Middle frontal gyrus (tissue), 1 donor: ENCODE data around the gene PAM.
"Not testable (repeated sequence)": the region's sequence is repeated elsewhere in the genome, so short reads cannot be mapped to it uniquely, and the experiment has no call there.

Experiments used
- DNase-seq: peaks from one replicate; pipeline ENCODE4 v3.0.0-alpha.2; 2015; ENCODE audit warnings: low spot score; ENCODE audit errors: extremely low spot score

The PAM gene

GRCh38 chr5:102988459-102988858 is 233.4 kb downstream of the PAM start:
- no peak for DNase-seq

GRCh38 chr5:102991802-102992201 is 236.7 kb downstream of the PAM start:
- no peak for DNase-seq

- DNase-seq, result no peak
Measured at GRCh38 chr5:102996011-102996575, 241.0 kb downstream of the PAM start.

- no peak for DNase-seq
Measured at GRCh38 chr5:102998224-102998623, 243.1 kb downstream of the PAM start.

- no peak for DNase-seq
Measured at GRCh38 chr5:102999191-102999590, 244.1 kb downstream of the PAM start.

- DNase-seq, result not testable (repeated sequence)
Measured at GRCh38 chr5:102999621-103000020, 244.5 kb downstream of the PAM start.

GRCh38 chr5:103000089-103000488 is 245.0 kb downstream of the PAM start:
- DNase-seq, result no peak

- DNase-seq, result no peak
Measured at GRCh38 chr5:103003872-103004271, 248.8 kb downstream of the PAM start.

- DNase-seq, result no peak
Measured at GRCh38 chr5:103005276-103005675, 250.2 kb downstream of the PAM start.

- DNase-seq, result no peak
Measured at GRCh38 chr5:103006921-103007320, 251.8 kb downstream of the PAM start.

GRCh38 chr5:103010168-103010567 is 255.1 kb downstream of the PAM start:
- no peak for DNase-seq

GRCh38 chr5:103013933-103014552 is 258.9 kb downstream of the PAM start:
- DNase-seq, result no peak

- DNase-seq, result no peak
Measured at GRCh38 chr5:103014983-103015382, 259.9 kb downstream of the PAM start.

GRCh38 chr5:103016167-103016566 is 261.1 kb downstream of the PAM start:
- DNase-seq, result no peak

- DNase-seq, result no peak
Measured at GRCh38 chr5:103019804-103020203, 264.7 kb downstream of the PAM start.

- DNase-seq, result no peak
Measured at GRCh38 chr5:103021314-103021713, 266.2 kb downstream of the PAM start.

GRCh38 chr5:103027267-103027666 is 272.2 kb downstream of the PAM start:
- DNase-seq, result no peak

GRCh38 chr5:103031607-103032006 is 276.5 kb downstream of the PAM start:
- DNase-seq, result no peak

- DNase-seq, result no peak
Measured at GRCh38 chr5:103033696-103034095, 278.6 kb downstream of the PAM start.

- DNase-seq, result no peak
Measured at GRCh38 chr5:103034662-103035392, 279.7 kb downstream of the PAM start.

GRCh38 chr5:103035701-103036100 is 280.6 kb downstream of the PAM start:
- no peak for DNase-seq

- DNase-seq, result no peak
Measured at GRCh38 chr5:103036601-103037000, 281.5 kb downstream of the PAM start.
